GM06990 (cell line): ENCODE results near the gene PCBP3.

Source experiments
- DNase-seq: peaks from one replicate; pipeline ENCODE4 v3.0.0-alpha.2; 2011; ENCODE audit not compliant: insufficient read length; ENCODE audit errors: extremely low read depth
- H3K27me3 ChIP-seq: replicated peaks from 2 replicates; pipeline ENCODE4 v1.6.0; 2011; ENCODE audit warnings: low read length; ENCODE audit not compliant: control insufficient read depth, insufficient read depth
- H3K36me3 ChIP-seq: 2 replicates; pipeline ENCODE4 v1.5.1; 2011; ENCODE audit warnings: low read length; ENCODE audit not compliant: control insufficient read depth, insufficient read depth
- H3K4me3 ChIP-seq: replicated peaks from 2 replicates; pipeline ENCODE4 v1.5.1; 2011; ENCODE audit warnings: low read depth, mild to moderate bottlenecking, control low read depth, low read length
- CTCF ChIP-seq: IDR thresholded peaks from 2 replicates; pipeline ENCODE4 v1.5.1; 2011; ENCODE audit warnings: low read length, control low read depth, mild to moderate bottlenecking, inconsistent platforms; ENCODE audit not compliant: insufficient read depth, poor library complexity, severe bottlenecking

The PCBP3 gene

GRCh38 chr21:45868086-45868485 is 224.6 kb downstream of the PCBP3 start:
- DNase-seq, result no peak
- no peaks in the 10 kb centered on the region for H3K36me3 ChIP-seq
- TF ChIP-seq CTCF, result no peak
- no peaks in the 10 kb centered on the region; the same call in 1 of the 2 replicates for H3K27me3 ChIP-seq
- no peak overlapping the region for H3K4me3 ChIP-seq

GRCh38 chr21:45868488-45868887 is 225.0 kb downstream of the PCBP3 start:
- Histone ChIP-seq H3K27me3 (no peaks in the 10 kb centered on the region; the same call in 1 of the 2 replicates), H3K36me3 (no peaks in the 10 kb centered on the region), H3K4me3 (no peak overlapping the region)
- TF ChIP-seq CTCF, result no peak
- no peak for DNase-seq

GRCh38 chr21:45869121-45870007 is 225.8 kb downstream of the PCBP3 start:
- TF ChIP-seq CTCF, result no peak
- H3K4me3 ChIP-seq, result no peak overlapping the region
- H3K36me3 ChIP-seq, result no peaks in the 10 kb centered on the region
- no peaks in the 10 kb centered on the region; the same call in 1 of the 2 replicates for H3K27me3 ChIP-seq
- DNase-seq, result no peak

GRCh38 chr21:45870421-45870820 is 226.9 kb downstream of the PCBP3 start:
- Histone ChIP-seq H3K4me3 (no peak overlapping the region), H3K27me3 (no peaks in the 10 kb centered on the region; the same call in 1 of the 2 replicates), H3K36me3 (no peaks in the 10 kb centered on the region)
- no peak for DNase-seq
- no peak for TF ChIP-seq CTCF

- no peak for DNase-seq
- no peak overlapping the region for H3K4me3 ChIP-seq
- no peak for TF ChIP-seq CTCF
- no peaks in the 10 kb centered on the region; the same call in 1 of the 2 replicates for H3K27me3 ChIP-seq
- no peaks in the 10 kb centered on the region for H3K36me3 ChIP-seq
Observed at GRCh38 chr21:45870851-45871615, 227.5 kb downstream of the PCBP3 start.
